Measurements from ENCODE around the gene PDP2.
A peak's percentile ranks its signal among the peaks of the same experiment; 100 is the strongest.
"Not testable (repeated sequence)": the region's sequence is repeated elsewhere in the genome, so short reads cannot be mapped to it uniquely, and the experiment has no call there.

The PDP2 gene

GRCh38 chr16:66919569-66920298 is 39.4 kb downstream of the PDP2 start:
- DNase-seq (ENCODE audit: low spot score): no peak

- DNase-seq (ENCODE audit: low spot score): no peak
These were observed 39.9 kb downstream of the PDP2 start for GRCh38 chr16:66920299-66920590.

- no peak for DNase-seq (ENCODE audit: low spot score)
These were observed 40.8 kb downstream of the PDP2 start for GRCh38 chr16:66920924-66921680.

GRCh38 chr16:66921729-66922450 is 41.6 kb downstream of the PDP2 start:
- no peak for DNase-seq (ENCODE audit: low spot score)

- DNase-seq (ENCODE audit: low spot score): no peak
These were observed 43.0 kb downstream of the PDP2 start for GRCh38 chr16:66923247-66923731.

GRCh38 chr16:66923866-66924265 is 43.6 kb downstream of the PDP2 start:
- DNase-seq (ENCODE audit: low spot score): no peak

- DNase-seq (ENCODE audit: low spot score): peak; percentile 69
These were observed 44.4 kb downstream of the PDP2 start for GRCh38 chr16:66924527-66925321.

GRCh38 chr16:66925322-66925840 is 45.1 kb downstream of the PDP2 start, which contains the start of gene RRAD:
TSS of gene RRAD (minus strand) at chr16:66925535. CDS start at chr16:66925179, 356 bp downstream.
- DNase-seq (ENCODE audit: low spot score): no peak

- DNase-seq (ENCODE audit: low spot score): no peak
These were observed 46.0 kb downstream of the PDP2 start for GRCh38 chr16:66926171-66926947.

GRCh38 chr16:66926961-66927436 is 46.7 kb downstream of the PDP2 start:
- DNase-seq (ENCODE audit: low spot score): no peak

GRCh38 chr16:66927918-66928649 is 47.8 kb downstream of the PDP2 start:
- DNase-seq (ENCODE audit: low spot score): no peak

GRCh38 chr16:66928702-66929388 is 48.5 kb downstream of the PDP2 start:
- no peak for DNase-seq (ENCODE audit: low spot score)

- DNase-seq (ENCODE audit: low spot score): no peak
These were observed 49.9 kb downstream of the PDP2 start for GRCh38 chr16:66930189-66930588.

- DNase-seq (ENCODE audit: low spot score): no peak
These were observed 51.4 kb downstream of the PDP2 start for GRCh38 chr16:66931665-66932064.

- DNase-seq (ENCODE audit: low spot score): no peak
These were observed 51.8 kb downstream of the PDP2 start for GRCh38 chr16:66932076-66932475.

GRCh38 chr16:66933776-66934137 is 53.4 kb downstream of the PDP2 start:
- no peak for DNase-seq (ENCODE audit: low spot score)

- peak; percentile 89 for DNase-seq (ENCODE audit: low spot score)
These were observed 54.0 kb downstream of the PDP2 start, which contains the start of gene CIAO2B for GRCh38 chr16:66934138-66934838. TSS of gene CIAO2B (minus strand) at chr16:66934402. CDS start at chr16:66934364, 38 bp downstream.

GRCh38 chr16:66934839-66935313 is 54.6 kb downstream of the PDP2 start:
- not testable (repeated sequence) for DNase-seq (ENCODE audit: low spot score)

All from germinal center (tissue), 1 donor.